PC-9 (cell line): ENCODE measurements around the gene STAT5B. TPM values are rescaled to one million over a fixed set of nuclear protein-coding genes. Genes with fewer than 3 reads are reported as not detected.

Source experiments
- BruUV-seq: library from RNA; stranded (reverse); fragments of 400-500 nt; replicated peaks from 2 replicates; lab custom pipeline; 2021; lab: Mats Ljungman, UMichigan
- CTCF ChIA-PET: fragments of 300-600 bp; sonication (Branson Sonifier 250); formaldehyde crosslinking; loops from one replicate; lab custom pipeline; 2022; ENCODE audit warnings: antibody characterized with exemption; lab: Charles Lee
- POLR2A ChIA-PET: fragments of 300-600 bp; sonication (Branson Sonifier 250); formaldehyde crosslinking; loops from one replicate; lab custom pipeline; 2022; ENCODE audit warnings: antibody characterized with exemption; ENCODE audit not compliant: unreplicated experiment; lab: Charles Lee
- DNase-seq, 2 experiments: peaks; one replicate each; pipeline versions ENCODE4 v3.0.0 to v3.0.0-alpha.2; 2015 to 2022; ENCODE audit warnings: mixed read lengths in 1 of 2
- H2AFZ ChIP-seq: fragments of 200-600 bp; sonication (generic); 2 replicates; pipeline ENCODE4 v1.8.1; 2017; ENCODE audit warnings: antibody characterized with exemption
- H3F3A ChIP-seq: fragments of 200-600 bp; sonication (generic); 2 replicates; pipeline ENCODE4 v1.8.1; 2017; ENCODE audit warnings: antibody characterized with exemption, mild to moderate bottlenecking, low read depth; ENCODE audit not compliant: insufficient read depth
- H3K27ac ChIP-seq: fragments of 200-600 bp; sonication (generic); 2 replicates; pipeline ENCODE4 v1.6.1; 2016; ENCODE audit warnings: mixed run types
- H3K27me3 ChIP-seq: fragments of 200-600 bp; sonication (generic); 2 replicates; pipeline ENCODE4 v1.6.1; 2016; ENCODE audit warnings: low read depth, mixed run types; ENCODE audit not compliant: insufficient read depth
- H3K36me3 ChIP-seq: fragments of 200-600 bp; sonication (generic); 2 replicates; pipeline ENCODE4 v1.6.1; 2016; ENCODE audit warnings: low read depth, mixed run types
- H3K4me1 ChIP-seq: fragments of 200-600 bp; sonication (generic); replicated peaks from 2 replicates; pipeline ENCODE4 v1.6.1; 2016; ENCODE audit warnings: mixed run types; ENCODE audit not compliant: insufficient read depth
- H3K4me2 ChIP-seq: fragments of 200-600 bp; sonication (generic); 2 replicates; pipeline ENCODE4 v1.6.1; 2017; ENCODE audit warnings: mixed run types
- H3K4me3 ChIP-seq: fragments of 200-600 bp; sonication (generic); 2 replicates; pipeline ENCODE4 v1.6.1; 2016; ENCODE audit warnings: mixed run types
- H3K79me2 ChIP-seq: fragments of 200-600 bp; sonication (generic); 2 replicates; pipeline ENCODE4 v1.6.1; 2017; ENCODE audit warnings: low read depth, mixed run types
- H3K9me2 ChIP-seq: fragments of 200-600 bp; sonication (generic); 2 replicates; pipeline ENCODE4 v1.8.1; 2017; ENCODE audit warnings: mild to moderate bottlenecking; ENCODE audit not compliant: insufficient read depth
- H3K9me3 ChIP-seq: fragments of 200-600 bp; sonication (generic); 2 replicates; pipeline ENCODE4 v1.8.1; 2016; ENCODE audit warnings: low read depth; ENCODE audit not compliant: insufficient read depth
- H4K20me1 ChIP-seq: fragments of 200-600 bp; sonication (generic); 2 replicates; pipeline ENCODE4 v1.8.1; 2017; ENCODE audit not compliant: insufficient read depth
- CTCF ChIP-seq: fragments of 200-600 bp; sonication (generic); conservative IDR thresholded peaks from 2 replicates; pipeline ENCODE4 v1.6.1; 2017; ENCODE audit warnings: mixed run types, antibody characterized with exemption, mild to moderate bottlenecking, moderate library complexity
- EZH2 ChIP-seq: fragments of 200-600 bp; sonication (generic); IDR thresholded peaks from 2 replicates; pipeline ENCODE4 v1.8.0; 2017; ENCODE audit warnings: antibody characterized with exemption, low read depth
- intact Hi-C: fragments of 100-400 bp; cut with micrococcal nuclease; formaldehyde crosslinking; loops from one replicate; pipeline ENCODE4 v1.10.0; 2022; ENCODE audit not compliant: unreplicated experiment
- total RNA-seq: library from RNA; stranded (reverse); gene quantifications from 2 replicates; pipeline ENCODE4 v1.2.3, GENCODE V29; 2021

Gene STAT5B
- total RNA-seq, 1 experiment from 2014 or later: 19.5 TPM

GRCh38 chr17:42270170-42270535 lies 6.0 kb downstream of the STAT5B start:
- Histone ChIP-seq H3K4me3 (no peak overlapping the region), H3K27me3 (no peaks in the 10 kb centered on the region), H3K9me3 (no peaks in the 10 kb centered on the region), H3F3A (peaks cover 19% of the 10 kb centered on the region), H3K79me2 (peaks cover 67% of the 10 kb centered on the region), H4K20me1 (0 out of 2 replicates have a peak, but pooled peaks cover 4% of the 10 kb centered on the region), H3K36me3 (no peaks in the 10 kb centered on the region), H2AFZ (no peak overlapping the region), H3K9me2 (no peaks in the 10 kb centered on the region), H3K4me1 (peaks cover 38% of the 10 kb centered on the region), H3K4me2 (no peak overlapping the region), H3K27ac (no peak overlapping the region)
- no TSS peak for BruUV-seq
- TF ChIP-seq CTCF (no peak), EZH2 (no peak)
- DNase-seq: no peak
- CTCF ChIA-PET: interaction anchor here (0.6 kb wide), 1 partner anchor 91 kb away, joined by 3 read pairs; no protein-coding TSS in a partner anchor
- intact Hi-C loops: no loop called here
- POLR2A ChIA-PET: no interaction called here

GRCh38 chr17:42268236-42268635 lies 8.0 kb downstream of the STAT5B start:
- BruUV-seq: no TSS peak
- Histone ChIP-seq H3K79me2 (peaks cover 56% of the 10 kb centered on the region), H3K4me1 (peaks cover 21% of the 10 kb centered on the region), H3K27me3 (no peaks in the 10 kb centered on the region), H3K4me2 (no peak overlapping the region), H3K9me3 (no peaks in the 10 kb centered on the region), H3K4me3 (no peak overlapping the region), H4K20me1 (0 out of 2 replicates have a peak, but pooled peaks cover 4% of the 10 kb centered on the region), H2AFZ (no peak overlapping the region), H3K9me2 (no peaks in the 10 kb centered on the region), H3F3A (peaks cover 24% of the 10 kb centered on the region), H3K27ac (no peak overlapping the region), H3K36me3 (no peaks in the 10 kb centered on the region)
- POLR2A ChIA-PET: interaction anchor here (0.6 kb wide), 1 partner anchor 248 kb away, joined by 3 read pairs; the partner anchor contains the start of gene NKIRAS2
- CTCF ChIA-PET: no interaction called here
- intact Hi-C loops: no loop called here
- TF ChIP-seq CTCF (no peak), EZH2 (no peak)
- no peak for DNase-seq

- DNase-seq: peak in 1 of 2 experiments; percentile 93
- no peak overlapping the region for H3K4me3 ChIP-seq
- H3K27ac ChIP-seq: peak overlapping the region; percentile 82
- ChIA-PET CTCF (interaction anchor here (0.6 kb wide), 1 partner anchor 189 kb away, joined by 3 read pairs; no protein-coding TSS in a partner anchor), POLR2A (interaction anchor here (0.6 kb wide), 1 partner anchor 9 kb away, joined by 4 read pairs; no protein-coding TSS in a partner anchor)
- no peaks in the 10 kb centered on the region for H3K9me2 ChIP-seq
- peak overlapping the region; percentile 44 for H3K4me2 ChIP-seq
- H3K4me1 ChIP-seq: peaks cover 21% of the 10 kb centered on the region
- intact Hi-C loops: no loop called here
- no peak for TF ChIP-seq CTCF
- TF ChIP-seq EZH2: no peak
- H3F3A ChIP-seq: peaks cover 24% of the 10 kb centered on the region
- no peak overlapping the region for H2AFZ ChIP-seq
- no TSS peak for BruUV-seq
- H3K36me3 ChIP-seq: no peaks in the 10 kb centered on the region
- 0 out of 2 replicates have a peak, but pooled peaks cover 4% of the 10 kb centered on the region for H4K20me1 ChIP-seq
- H3K9me3 ChIP-seq: no peaks in the 10 kb centered on the region
- peaks cover 48% of the 10 kb centered on the region for H3K79me2 ChIP-seq
- H3K27me3 ChIP-seq: no peaks in the 10 kb centered on the region
Observed at GRCh38 chr17:42266918-42267766, 9.0 kb downstream of the STAT5B start.
